HEK293 (cell line): ENCODE data around the gene TMEM14C.

Experiments used
- CTCF ChIA-PET: fragments of 350-600 bp; formaldehyde crosslinking; extraction: SDS; loops from one replicate; lab custom pipeline; 2021; ENCODE audit warnings: antibody characterized with exemption; lab: Yijun Ruan, JAX
- POLR2A ChIA-PET: fragments of 300-600 bp; formaldehyde crosslinking; extraction: SDS; loops from one replicate; lab custom pipeline; 2020; ENCODE audit warnings: antibody characterized with exemption, inconsistent platforms; lab: Yijun Ruan, JAX
- H3K27ac ChIP-seq: fragments of 200-500 bp; sonication (Bioruptor generic); 2 replicates; pipeline ENCODE4 v1.5.1; 2014; ENCODE audit warnings: low read depth, low read length, control low read depth, inconsistent platforms; ENCODE audit errors: extremely low read depth
- H3K36me3 ChIP-seq, 2 experiments: fragments of 200-500 bp in 1 of 2; sonication (Bioruptor generic) in 1 of 2; 1 replicate in 1 of 2; 2 replicates in 1 of 2; pipeline ENCODE4 v1.5.1; 2014 to 2017; ENCODE audit warnings: inconsistent platforms in 2 of 2, low read length in 2 of 2; ENCODE audit not compliant: control insufficient read depth in 2 of 2, insufficient read depth in 1 of 2
- H3K4me1 ChIP-seq: fragments of 200-500 bp; sonication (Bioruptor generic); 2 replicates; pipeline ENCODE4 v1.5.1; 2014; ENCODE audit warnings: mild to moderate bottlenecking, low read length, inconsistent platforms; ENCODE audit not compliant: control insufficient read depth, insufficient read depth
- H3K4me3 ChIP-seq: 2 replicates; pipeline ENCODE4 v1.5.1; 2011; ENCODE audit warnings: low read depth, mild to moderate bottlenecking, control low read depth, low read length, moderate library complexity
- H3K9me3 ChIP-seq: fragments of 200-500 bp; sonication (Bioruptor generic); 2 replicates; pipeline ENCODE4 v1.5.1; 2014; ENCODE audit warnings: low read depth, low read length, inconsistent platforms; ENCODE audit not compliant: control insufficient read depth, insufficient read depth
- BCL6B ChIP-seq: fragments of 450-650 bp; formaldehyde crosslinking; IDR thresholded peaks from 2 replicates; pipeline ENCODE4 v1.5.1; 2017; ENCODE audit warnings: missing biosample characterization, missing genetic modification characterization
- SCRT2 ChIP-seq: fragments of 450-650 bp; formaldehyde crosslinking; IDR thresholded peaks from 2 replicates; pipeline ENCODE4 v1.5.1; 2016; ENCODE audit warnings: missing biosample characterization, missing genetic modification characterization
- ZNF146 ChIP-seq: fragments of 450-650 bp; formaldehyde crosslinking; IDR thresholded peaks from 2 replicates; pipeline ENCODE4 v1.5.1; 2016; ENCODE audit warnings: missing biosample characterization, missing genetic modification characterization
- ZNF184 ChIP-seq: fragments of 450-650 bp; IDR thresholded peaks from 2 replicates; pipeline ENCODE4 v1.5.1; 2018; ENCODE audit warnings: missing biosample characterization, mild to moderate bottlenecking, missing genetic modification characterization
- ZNF398 ChIP-seq: fragments of 450-650 bp; formaldehyde crosslinking; IDR thresholded peaks from 2 replicates; pipeline ENCODE4 v1.5.1; 2017; ENCODE audit warnings: missing biosample characterization, missing genetic modification characterization
- ZNF449 ChIP-seq: fragments of 450-650 bp; formaldehyde crosslinking; IDR thresholded peaks from 2 replicates; pipeline ENCODE4 v1.5.1; 2017; ENCODE audit warnings: missing biosample characterization, mild to moderate bottlenecking, missing genetic modification characterization, moderate library complexity
- ZNF548 ChIP-seq: fragments of 450-650 bp; formaldehyde crosslinking; IDR thresholded peaks from 2 replicates; pipeline ENCODE4 v1.5.1; 2016; ENCODE audit warnings: missing biosample characterization, missing genetic modification characterization
- ZNF561 ChIP-seq: fragments of 450-650 bp; IDR thresholded peaks from 2 replicates; pipeline ENCODE4 v1.5.1; 2018; ENCODE audit warnings: missing biosample characterization, missing genetic modification characterization, borderline replicate concordance
- ZNF670 ChIP-seq: fragments of 450-650 bp; formaldehyde crosslinking; IDR thresholded peaks from 2 replicates; pipeline ENCODE4 v1.5.1; 2016; ENCODE audit warnings: missing biosample characterization, missing genetic modification characterization, low read depth
- ZNF701 ChIP-seq: fragments of 450-650 bp; formaldehyde crosslinking; IDR thresholded peaks from 2 replicates; pipeline ENCODE4 v1.5.1; 2016; ENCODE audit warnings: missing biosample characterization, missing genetic modification characterization
- ZNF792 ChIP-seq: fragments of 450-650 bp; formaldehyde crosslinking; IDR thresholded peaks from 2 replicates; pipeline ENCODE4 v1.5.1; 2016; ENCODE audit warnings: missing biosample characterization, missing genetic modification characterization
- TF ChIP-seq, protein P1 (sequence below): fragments of 450-650 bp; formaldehyde crosslinking; IDR thresholded peaks from 2 replicates; pipeline ENCODE4 v1.5.1; 2016; ENCODE audit warnings: missing biosample characterization, missing genetic modification characterization, low read depth
- TF ChIP-seq, protein P2 (sequence below): fragments of 450-650 bp; IDR thresholded peaks from 2 replicates; pipeline ENCODE4 v1.5.1; 2018; ENCODE audit warnings: missing biosample characterization, mild to moderate bottlenecking, missing genetic modification characterization

Gene TMEM14C

DNA sequence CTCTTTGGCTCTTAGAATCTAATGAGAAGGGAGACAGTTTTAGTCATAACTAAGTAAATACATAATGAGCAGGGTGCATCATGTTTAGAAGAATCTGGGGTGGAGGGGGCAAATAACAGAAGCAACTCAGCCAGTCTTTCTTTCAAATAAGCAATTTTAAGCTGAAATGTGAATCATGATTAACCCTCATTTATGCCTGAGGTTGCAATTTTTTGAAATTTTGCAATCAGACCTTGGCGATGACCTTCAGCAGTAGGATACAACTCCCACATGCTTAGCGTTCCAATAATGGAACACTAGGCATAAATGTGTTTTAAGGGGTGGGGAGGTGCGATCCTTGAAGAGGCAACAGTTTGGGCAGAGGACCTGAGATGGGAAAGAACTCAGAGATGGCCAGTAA is 55.4 kb downstream of the TMEM14C start:
- ChIA-PET CTCF (interaction anchor here (1.1 kb wide), 1 partner anchor 10 kb away, joined by 3 read pairs; no protein-coding TSS in a partner anchor), POLR2A (interaction anchor here (0.6 kb wide), 1 partner anchor 16 kb away, joined by 4 read pairs; no protein-coding TSS in a partner anchor)
- no peak overlapping the region for H3K27ac ChIP-seq
- H3K9me3 ChIP-seq, result no peaks in the 10 kb centered on the region
- H3K4me1 ChIP-seq, result no peaks in the 10 kb centered on the region
- H3K4me3 ChIP-seq, result no peak overlapping the region
- TF ChIP-seq, protein P1, sequence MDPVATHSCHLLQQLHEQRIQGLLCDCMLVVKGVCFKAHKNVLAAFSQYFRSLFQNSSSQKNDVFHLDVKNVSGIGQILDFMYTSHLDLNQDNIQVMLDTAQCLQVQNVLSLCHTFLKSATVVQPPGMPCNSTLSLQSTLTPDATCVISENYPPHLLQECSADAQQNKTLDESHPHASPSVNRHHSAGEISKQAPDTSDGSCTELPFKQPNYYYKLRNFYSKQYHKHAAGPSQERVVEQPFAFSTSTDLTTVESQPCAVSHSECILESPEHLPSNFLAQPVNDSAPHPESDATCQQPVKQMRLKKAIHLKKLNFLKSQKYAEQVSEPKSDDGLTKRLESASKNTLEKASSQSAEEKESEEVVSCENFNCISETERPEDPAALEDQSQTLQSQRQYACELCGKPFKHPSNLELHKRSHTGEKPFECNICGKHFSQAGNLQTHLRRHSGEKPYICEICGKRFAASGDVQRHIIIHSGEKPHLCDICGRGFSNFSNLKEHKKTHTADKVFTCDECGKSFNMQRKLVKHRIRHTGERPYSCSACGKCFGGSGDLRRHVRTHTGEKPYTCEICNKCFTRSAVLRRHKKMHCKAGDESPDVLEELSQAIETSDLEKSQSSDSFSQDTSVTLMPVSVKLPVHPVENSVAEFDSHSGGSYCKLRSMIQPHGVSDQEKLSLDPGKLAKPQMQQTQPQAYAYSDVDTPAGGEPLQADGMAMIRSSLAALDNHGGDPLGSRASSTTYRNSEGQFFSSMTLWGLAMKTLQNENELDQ (tag by site-specific recombination), result no peak
- TF ChIP-seq, protein P2, sequence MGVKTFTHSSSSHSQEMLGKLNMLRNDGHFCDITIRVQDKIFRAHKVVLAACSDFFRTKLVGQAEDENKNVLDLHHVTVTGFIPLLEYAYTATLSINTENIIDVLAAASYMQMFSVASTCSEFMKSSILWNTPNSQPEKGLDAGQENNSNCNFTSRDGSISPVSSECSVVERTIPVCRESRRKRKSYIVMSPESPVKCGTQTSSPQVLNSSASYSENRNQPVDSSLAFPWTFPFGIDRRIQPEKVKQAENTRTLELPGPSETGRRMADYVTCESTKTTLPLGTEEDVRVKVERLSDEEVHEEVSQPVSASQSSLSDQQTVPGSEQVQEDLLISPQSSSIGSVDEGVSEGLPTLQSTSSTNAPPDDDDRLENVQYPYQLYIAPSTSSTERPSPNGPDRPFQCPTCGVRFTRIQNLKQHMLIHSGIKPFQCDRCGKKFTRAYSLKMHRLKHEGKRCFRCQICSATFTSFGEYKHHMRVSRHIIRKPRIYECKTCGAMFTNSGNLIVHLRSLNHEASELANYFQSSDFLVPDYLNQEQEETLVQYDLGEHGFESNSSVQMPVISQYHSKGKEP, result no peak
- TF ChIP-seq ZNF792 (tag by site-specific recombination) (no peak), ZNF449 (tag by site-specific recombination) (no peak), ZNF184 (tag by site-specific recombination) (no peak), ZNF398 (tag by site-specific recombination) (no peak), SCRT2 (tag by site-specific recombination) (no peak), ZNF548 (tag by site-specific recombination) (no peak), ZNF670 (tag by site-specific recombination) (no peak), ZNF561 (tag by site-specific recombination) (no peak), BCL6B (no peak), ZNF701 (no peak)
- peaks cover 14 to 34% of the 10 kb centered on the region in 2 experiments for H3K36me3 ChIP-seq

DNA sequence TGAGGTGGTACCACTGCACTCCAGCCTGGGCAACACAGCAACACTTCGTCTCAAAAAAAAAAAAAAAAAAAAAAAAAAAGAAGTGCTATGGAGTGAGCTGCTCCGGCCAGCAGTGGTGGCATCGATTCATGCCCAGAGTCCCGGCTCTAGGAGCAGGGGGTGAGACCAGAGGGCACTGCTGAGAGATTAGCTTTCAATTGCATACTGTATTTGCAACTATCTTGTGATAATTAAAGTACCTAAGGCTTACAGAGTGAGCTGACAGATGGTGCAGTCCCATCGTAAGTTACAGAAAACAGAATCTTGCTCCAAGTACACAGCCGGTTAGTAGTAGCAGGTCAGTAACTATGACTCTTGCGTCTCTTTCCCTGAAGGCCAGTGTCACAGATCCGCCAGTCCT is 56.2 kb downstream of the TMEM14C start:
- CTCF ChIA-PET, result interaction anchor here (1.1 to 1.6 kb wide), 2 partner anchors 11 to 300 kb away, joined by 3 to 6 read pairs; no protein-coding TSS in a partner anchor
- Histone ChIP-seq H3K9me3 (no peaks in the 10 kb centered on the region), H3K4me3 (no peak overlapping the region), H3K36me3 (peaks cover 9 to 37% of the 10 kb centered on the region in 2 experiments), H3K4me1 (no peaks in the 10 kb centered on the region), H3K27ac (no peak overlapping the region)
- POLR2A ChIA-PET, result interaction anchor here (0.6 kb wide), 1 partner anchor 15 kb away, joined by 4 read pairs; no protein-coding TSS in a partner anchor
- no peak for TF ChIP-seq ZNF146 (tag by site-specific recombination)
